Measurements from ENCODE around the gene EXO5.
"Not testable (repeated sequence)": the region's sequence is repeated elsewhere in the genome, so short reads cannot be mapped to it uniquely, and the experiment has no call there.

EXO5 gene, protein sequence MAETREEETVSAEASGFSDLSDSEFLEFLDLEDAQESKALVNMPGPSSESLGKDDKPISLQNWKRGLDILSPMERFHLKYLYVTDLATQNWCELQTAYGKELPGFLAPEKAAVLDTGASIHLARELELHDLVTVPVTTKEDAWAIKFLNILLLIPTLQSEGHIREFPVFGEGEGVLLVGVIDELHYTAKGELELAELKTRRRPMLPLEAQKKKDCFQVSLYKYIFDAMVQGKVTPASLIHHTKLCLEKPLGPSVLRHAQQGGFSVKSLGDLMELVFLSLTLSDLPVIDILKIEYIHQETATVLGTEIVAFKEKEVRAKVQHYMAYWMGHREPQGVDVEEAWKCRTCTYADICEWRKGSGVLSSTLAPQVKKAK

DNA sequence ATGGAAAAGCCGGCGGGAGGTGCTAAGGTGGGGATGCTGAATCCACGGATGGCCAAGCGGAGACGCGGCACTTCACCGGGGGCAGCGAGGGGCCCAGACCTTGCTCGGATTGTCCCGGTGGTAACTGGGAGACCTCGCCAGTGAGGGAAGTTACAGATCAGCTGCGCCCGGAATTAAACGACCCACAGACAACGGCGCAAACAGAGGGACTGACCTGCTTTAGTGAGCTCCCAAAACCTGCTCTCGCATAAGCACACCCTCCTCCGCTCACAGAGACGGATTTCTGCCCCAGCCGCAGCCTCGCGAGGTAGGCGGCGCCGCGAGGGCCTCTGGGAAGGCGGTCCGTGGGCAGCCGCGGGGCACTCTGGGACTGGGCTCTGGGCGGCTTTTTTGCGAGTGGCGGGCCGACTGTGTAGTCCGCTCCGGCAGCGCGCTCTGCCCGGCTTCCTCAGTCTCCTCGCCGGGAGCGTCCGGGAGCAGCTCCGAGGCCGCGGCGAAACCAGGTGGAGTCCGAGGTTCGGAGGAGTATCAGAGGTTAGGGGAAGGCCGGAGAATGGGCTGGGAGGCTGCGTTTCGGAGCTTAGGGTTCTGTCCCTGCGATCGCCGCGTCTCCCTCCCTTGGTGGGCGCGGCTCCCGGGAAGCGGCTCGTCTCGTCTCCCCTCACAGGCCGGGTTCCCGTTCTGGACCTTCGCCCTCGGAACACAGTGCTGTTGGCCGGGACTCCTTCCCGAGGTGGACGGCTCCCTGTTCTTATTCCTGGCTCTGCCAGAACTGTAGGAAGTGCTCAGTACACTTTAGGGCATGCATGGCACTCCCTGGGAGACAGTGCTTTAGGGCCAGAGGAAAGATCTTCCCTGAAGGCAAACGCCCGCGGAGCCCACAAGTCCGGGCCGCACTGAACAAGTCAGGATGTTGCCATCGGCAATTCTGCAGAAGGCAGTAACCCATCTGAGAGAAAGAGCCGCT, at the start of gene EXO5:
TSS of gene EXO5 (plus strand) at position 393 of the 967 bp plus-strand sequence. CDS start 5,778 bp downstream, outside the sequence.
- peak; percentile 93 for DNase-seq

DNA sequence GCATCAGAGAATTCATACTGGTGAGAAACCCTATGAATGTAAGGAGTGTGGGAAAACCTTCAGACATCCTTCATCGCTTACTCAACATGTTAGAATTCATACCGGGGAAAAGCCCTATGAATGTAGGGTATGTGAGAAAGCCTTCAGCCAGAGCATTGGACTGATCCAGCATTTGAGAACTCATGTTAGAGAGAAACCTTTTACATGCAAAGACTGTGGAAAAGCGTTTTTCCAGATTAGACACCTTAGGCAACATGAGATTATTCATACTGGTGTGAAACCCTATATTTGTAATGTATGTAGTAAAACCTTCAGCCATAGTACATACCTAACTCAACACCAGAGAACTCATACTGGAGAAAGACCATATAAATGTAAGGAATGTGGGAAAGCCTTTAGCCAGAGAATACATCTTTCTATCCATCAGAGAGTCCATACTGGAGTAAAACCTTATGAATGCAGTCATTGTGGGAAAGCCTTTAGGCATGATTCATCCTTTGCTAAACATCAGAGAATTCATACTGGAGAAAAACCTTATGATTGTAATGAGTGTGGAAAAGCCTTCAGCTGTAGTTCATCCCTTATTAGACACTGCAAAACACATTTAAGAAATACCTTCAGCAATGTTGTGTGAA, 45.5 kb upstream of the EXO5 start:
- DNase-seq, result no peak

DNA sequence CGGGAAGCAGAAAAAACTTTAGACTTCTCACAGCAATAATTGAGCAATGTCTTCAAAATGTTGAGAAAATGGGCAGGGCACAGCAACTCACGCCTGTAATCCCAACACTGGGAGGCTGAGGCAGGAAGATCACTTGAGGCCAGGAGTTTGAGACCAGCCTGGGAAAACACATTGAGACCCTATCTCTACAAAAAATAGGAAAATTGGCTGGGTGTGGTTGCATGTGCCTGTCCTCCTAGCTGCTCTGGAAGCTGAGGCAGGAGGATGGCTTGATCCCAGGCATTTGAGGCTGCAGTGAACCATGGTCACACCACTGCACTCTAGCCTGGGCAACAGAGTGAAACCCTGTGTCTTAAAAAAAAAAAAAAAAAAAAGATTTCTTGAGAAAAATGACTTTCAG, 39.2 kb upstream of the EXO5 start:
- no peak for DNase-seq

DNA sequence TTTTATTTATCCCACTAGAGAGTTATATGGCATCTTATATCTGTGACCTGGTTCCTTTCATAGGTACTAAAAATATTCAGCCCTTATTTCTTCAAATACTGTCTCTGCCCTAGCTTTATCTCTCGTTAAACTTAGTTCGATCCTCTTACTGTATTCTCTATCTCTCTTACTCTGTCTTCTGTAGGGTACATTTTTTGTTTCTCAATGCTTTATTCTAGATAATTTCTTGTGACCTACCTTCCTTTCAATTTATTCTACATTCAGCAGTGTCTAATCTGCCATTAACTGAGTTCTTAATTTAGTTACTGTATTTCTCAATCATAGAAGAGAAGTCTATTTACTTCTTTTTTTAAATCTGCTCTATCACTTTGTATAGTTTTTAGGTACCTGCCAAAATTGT, 33.3 kb upstream of the EXO5 start:
- no peak for DNase-seq

DNA sequence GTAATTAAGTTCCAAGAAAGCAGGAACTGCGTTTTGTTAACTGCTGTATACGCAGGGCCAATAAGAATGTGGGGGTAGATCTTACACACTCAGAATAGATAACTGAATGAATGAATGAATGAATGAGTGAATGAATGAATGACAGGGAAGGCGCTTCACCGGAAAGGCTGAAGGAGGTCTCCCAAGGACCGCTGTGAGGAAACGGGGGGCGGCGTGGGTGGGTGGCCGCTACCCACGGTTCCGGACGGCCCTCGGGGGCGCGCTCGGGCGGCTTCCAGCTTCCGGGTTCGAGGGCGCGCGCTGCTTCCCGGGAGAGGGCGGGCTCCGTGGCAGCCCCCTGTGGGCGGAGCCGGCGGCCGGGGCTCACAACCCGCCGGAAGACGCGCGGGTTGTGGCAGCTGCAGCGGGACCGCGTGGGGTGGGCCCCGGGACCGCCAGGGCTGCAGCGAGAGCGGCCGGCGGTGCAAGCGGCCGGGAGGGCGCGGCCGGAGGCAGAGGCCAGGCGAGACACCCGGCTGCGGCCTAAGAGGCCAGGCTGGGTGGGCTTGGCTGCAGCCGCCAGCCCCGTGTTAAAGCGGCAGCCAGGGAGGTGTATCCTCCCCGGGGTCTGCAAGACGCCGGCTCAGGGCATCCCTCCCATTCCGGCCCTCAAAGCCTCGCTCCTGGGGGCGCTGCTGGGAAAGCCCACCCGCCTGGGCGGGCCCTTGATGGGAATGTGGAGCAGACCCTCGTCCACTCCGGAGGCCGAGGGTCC, 31.5 kb upstream of the EXO5 start, which contains the start of gene ZFP69:
TSS of gene ZFP69 (plus strand) at position 367 of the 754 bp plus-strand sequence. CDS start 2,072 bp downstream, outside the sequence.
- DNase-seq, result peak; percentile 88

DNA sequence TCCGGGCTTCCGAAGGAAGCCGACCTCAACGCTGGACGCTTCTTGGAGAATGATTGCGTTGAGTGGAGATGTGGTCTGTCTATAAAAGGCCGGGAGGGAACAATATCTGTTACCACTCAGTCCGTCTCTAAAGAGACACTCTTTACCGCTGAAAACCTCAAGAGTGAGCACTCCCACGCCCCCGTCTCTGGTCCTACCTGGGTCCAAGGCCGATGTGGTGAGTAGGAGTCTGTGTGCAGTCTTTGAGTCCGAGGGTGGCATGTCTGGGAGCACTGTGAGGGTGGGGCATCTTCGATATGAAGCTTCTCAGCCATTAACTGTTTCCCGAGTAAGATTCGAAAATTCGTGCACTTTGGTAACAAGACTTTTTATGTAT, 30.9 kb upstream of the EXO5 start:
- DNase-seq, result no peak

DNA sequence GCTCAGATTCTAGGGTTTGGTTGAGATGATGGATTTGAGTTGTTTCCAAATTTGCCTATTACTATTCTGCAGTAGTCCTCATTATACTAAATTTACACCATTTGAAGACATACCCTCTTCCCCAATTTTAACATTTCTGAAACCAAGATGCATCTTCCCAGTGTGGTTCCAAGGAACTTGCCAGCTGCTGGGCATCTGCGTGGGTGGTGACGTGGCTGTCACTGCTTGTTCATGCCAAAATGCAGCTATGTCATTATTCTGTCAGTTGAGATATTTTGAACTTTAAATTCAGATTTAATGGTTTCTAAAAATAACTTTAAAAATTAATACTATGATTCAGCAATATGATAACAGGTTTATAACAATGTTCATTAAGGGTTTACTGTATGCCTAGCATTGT, 30.3 kb upstream of the EXO5 start:
- no peak for DNase-seq

DNA sequence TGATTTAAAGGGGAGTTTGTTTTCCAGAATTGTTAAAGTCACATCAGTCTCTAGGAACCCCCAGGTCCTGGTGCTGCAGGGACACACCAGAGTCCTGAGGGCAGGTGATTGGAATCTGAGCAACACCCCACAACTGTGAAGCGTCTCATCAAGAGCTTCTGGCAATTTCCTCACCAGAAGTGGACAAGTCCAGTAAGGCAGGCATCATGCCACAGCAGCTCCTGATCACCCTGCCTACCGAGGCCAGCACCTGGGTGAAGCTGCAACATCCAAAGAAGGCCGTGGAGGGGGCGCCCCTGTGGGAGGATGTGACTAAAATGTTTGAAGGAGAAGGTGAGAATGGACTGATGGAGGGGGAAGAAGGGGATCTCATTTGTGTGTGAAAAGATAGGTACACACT, 29.4 kb upstream of the EXO5 start:
- DNase-seq, result no peak

DNA sequence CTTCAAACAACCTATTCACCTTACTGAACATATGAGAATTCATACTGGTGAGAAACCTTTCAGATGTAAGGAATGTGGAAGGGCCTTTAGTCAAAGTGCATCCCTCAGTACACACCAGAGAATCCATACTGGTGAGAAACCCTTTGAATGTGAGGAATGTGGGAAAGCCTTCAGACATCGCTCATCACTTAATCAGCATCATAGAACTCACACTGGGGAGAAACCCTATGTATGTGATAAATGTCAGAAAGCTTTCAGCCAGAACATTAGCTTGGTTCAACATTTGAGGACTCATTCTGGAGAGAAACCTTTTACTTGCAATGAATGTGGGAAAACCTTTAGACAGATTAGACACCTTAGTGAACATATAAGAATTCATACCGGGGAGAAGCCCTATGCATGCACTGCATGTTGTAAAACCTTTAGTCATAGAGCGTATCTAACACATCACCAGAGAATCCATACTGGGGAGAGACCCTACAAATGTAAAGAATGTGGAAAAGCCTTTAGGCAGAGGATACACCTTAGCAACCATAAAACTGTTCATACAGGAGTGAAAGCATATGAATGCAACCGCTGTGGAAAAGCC, 13.2 kb upstream of the EXO5 start:
- DNase-seq, result no peak

DNA sequence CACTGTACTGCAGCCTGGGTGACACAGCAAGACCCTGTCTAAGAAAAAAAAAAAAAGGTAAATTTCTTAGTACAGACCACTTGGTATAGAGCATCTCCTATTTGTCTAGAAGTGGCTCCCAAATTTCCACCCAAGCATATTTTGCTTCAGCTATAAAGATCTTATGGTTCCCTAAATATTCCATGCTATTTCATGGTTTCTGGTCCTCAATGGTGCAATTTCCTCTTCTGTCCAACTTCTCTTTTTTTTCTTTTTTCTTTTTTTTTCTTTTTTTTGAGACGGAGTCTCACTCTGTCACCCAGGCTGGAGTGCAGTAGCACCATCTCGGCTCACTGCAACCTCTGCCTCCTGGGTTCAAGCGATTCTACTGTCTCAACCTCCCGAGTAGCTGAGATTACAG, 5.9 kb upstream of the EXO5 start:
- DNase-seq, result not testable (repeated sequence)

DNA sequence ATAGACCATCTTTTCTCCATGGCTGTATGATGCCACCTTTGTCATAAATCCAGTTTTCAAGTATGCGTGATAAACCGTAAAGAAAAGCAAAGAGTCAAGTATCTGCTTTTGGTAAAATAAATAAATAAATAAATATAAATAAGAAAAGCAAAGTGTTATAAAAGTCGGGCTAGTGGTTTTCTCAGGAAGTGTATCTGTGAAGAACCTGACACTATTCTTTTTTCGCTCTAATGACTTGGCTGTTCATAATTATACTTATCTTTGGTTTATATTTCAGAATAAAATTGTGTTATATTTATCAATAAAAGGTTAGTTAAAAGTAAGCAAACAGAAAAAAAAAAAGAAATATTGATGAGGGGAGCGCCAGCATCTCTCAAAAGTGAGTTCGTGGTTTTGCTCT, 594 bp upstream of the EXO5 start:
- no peak for DNase-seq

DNA sequence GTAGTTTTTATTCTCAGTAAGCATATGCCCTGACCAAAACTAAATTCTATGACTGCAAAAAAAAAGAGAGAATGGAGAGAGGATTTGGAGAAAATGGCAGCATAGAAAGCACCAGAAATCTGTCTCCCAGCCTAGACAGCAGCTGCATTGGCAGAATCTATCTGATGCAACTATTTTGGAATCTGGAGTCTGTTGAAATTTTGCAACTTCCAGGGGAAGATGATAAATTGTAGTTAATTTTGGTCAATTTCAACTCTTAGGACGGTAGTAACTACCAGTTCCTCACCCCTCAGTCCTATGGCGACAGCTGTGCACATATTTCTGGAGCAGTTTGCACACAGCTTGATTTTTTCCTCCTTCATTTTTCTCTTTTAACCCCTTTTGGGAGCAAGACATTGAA, 10.9 kb downstream of the EXO5 start:
- DNase-seq, result no peak

DNA sequence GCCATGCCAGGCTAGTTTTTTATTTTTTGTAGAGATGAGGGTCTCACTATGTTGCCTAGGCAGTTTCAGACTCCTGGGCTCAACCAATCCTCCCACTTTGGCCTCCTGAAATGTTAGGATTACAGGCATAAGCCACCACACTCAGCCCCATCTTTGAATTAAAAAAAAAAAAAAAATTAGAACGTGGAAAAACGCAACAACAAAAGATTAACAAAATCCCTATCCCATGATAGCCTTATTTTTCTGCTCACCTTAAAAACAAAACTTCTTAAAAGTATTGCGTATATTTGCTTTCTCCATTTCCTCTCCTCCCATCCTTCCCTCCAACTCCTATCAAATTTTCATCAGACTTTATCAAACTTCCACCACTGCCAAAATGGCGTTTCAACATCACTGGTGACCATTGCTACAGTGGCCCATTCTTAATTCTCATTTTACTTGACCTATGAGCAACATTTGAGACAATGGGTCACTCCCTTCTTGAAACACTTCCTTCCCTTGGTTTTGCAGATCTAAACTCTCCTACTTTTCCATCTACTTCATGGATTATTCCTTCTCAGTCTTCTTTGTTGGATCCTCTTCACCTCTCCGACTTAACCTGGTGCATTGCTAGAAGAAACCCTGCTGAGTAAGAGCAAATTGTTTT, 22.3 kb downstream of the EXO5 start:
- DNase-seq, result no peak

DNA sequence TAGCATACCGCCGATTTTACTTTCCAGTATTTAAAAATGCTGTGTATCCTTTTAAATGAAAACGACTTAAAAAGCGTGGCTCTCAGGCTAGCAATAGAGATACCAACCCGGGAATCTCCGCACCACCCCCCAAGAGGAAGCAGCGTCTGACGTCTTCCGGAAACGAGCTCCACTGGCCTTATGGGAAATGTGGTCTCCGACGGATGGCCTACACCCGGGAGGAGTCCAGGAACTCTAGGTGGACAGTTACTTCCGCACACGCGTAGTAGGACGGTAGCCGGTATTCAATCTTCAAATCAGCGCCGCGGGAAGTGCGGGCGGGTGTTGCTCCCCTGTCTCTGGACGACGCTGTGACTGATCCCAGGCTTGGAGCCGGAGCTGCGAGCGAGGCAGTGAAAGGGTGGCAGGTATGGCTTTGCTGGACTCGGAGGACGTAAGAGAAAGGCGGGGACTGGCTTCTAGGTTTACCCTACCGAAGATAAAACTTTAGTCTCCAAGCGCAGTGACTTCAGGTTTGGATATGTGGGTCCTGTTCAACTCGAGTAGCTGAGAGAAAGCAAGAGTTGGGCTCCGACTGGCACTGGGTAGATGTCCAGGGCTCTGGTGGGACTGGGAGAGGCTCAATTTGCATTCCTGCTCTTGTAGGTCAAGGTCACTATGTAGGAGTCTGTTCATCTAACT, 23.0 kb downstream of the EXO5 start, which contains the start of gene ZNF684:
TSS of gene ZNF684 (plus strand) at position 257 of the 681 bp plus-strand sequence. CDS start 1,530 bp downstream, outside the sequence.
- peak; percentile 93 for DNase-seq

DNA sequence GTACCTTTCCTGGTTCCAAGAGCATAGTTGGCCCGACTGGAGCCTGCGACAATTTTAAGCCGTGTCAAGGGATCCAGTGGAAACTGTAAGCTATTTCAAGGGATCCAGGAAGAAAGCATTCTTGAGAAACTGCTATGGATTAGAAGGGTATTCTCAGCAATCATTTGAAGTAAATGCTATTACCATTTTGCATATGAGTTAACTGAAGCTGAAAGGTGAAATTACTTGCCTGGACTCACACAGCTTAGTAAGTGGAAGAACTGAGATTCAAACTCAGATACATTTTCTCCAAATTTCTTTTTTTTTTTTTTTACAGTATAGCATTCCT, 23.5 kb downstream of the EXO5 start:
- no peak for DNase-seq

DNA sequence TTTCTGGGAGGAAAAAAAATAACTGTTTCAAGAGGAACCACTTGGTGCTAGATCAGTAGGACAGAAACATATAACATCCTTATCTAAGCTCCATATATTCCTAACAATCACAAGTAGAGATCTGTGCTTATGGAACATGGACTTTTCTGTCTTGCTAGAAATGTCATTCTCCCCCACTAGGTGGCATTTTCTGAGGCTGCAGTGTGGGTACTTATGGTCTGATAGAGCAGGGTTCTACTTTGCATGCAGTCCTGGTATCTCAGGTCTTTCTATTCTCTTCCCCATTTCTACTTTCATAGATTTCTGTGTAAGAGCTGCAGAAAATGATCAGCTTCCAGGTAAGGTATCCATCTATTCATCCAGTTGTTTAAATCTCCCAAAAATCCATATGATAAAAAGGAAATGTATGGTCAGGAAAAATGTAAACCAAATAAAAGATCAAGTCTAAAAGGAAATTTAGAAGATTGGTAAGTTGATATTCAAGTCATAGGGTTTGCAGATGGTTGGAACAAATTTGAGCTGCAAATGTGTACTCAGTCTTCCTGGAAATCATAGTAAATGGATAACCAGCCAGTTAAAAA, 24.4 kb downstream of the EXO5 start:
- DNase-seq, result peak; percentile 20

DNA sequence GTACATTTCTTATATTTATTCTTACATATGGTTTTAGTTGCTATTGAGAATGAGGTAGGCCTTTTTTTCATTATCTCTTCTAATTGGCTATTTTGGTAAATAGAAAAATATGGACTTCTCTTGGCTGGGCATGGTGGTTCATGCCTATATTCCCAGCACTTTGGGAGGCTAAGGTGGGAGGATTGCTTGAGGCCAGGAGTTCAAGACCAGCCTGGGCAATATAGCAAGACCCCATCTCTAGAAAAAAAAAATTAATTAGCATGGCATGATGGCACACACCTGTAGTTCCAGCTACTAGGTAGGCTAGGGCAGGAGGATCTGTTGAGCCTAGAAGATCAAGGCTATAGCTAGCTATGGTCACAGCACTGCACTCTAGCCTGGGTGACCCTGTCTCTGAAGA, 26.0 kb downstream of the EXO5 start:
- no peak for DNase-seq

DNA sequence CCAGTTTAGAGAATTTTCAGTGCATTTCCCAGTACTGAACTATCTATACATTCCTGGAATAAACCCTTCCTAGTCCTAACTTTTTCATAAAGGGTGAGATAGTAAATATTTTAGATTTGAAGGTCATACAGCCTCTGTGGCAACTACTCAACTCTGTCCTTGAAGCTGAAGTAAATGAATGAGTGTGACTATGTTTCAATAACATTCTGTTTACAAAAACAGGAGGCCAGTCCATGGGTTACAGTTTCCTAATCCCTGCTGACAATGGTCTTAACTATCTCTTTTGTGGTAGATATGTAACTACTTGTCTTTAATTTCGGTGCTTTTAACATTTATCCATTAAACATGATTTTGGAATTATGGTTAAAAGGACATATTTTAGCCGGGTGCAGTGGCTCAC, 27.2 kb downstream of the EXO5 start:
- no peak for DNase-seq

DNA sequence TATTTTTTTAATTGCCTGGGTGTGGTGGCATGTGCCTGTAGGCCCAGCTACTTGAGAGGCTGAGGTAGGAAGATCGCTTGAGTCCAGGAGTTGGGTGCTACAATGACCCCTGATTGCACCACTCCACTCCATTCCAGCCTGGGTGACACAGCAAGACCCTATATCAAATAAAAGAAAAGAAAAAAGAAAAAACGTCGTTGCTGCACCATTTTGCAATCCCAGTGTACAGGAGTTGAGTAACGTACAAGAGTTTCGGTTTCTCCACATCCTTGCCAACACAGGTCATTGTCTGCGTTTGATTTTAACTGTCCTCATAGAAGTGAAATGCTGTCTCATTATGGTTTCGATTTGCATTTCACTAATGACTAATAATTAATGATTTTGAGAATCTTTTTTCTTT, 30.8 kb downstream of the EXO5 start:
- no peak for DNase-seq

DNA sequence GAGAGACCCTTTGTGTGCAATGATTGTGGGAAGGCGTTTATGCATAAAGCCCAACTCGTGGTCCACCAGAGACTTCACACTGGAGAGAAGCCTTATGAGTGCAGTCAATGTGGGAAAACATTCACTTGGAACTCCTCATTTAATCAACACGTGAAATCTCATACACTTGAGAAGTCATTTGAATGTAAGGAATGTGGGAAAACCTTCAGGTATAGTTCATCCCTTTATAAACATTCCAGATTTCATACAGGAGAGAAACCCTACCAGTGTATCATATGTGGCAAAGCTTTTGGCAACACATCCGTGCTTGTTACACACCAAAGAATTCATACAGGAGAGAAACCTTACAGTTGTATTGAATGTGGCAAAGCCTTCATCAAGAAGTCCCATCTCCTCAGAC, 38.4 kb downstream of the EXO5 start:
- DNase-seq, result no peak

DNA sequence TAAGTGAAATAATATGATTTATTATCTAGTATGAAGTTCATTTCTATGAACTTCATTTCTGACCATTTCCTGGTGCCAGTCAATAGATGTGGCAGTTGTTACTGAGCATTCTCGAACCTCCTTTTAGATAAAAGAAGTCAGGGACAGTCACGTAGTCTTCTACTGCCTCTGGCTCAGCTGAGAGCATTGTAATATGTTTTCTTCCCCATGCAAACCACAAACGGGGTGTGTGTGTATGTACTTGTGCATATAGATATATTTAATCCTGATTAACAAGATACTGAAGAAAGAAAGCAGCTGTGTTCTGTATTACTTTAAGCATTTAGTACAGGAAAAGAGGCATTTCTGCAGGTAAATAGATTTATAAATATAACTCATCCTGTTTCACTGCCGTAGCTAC, 44.5 kb downstream of the EXO5 start:
- no peak for DNase-seq

Measured in retina (tissue), 1 donor.